ENCODE measurements around the gene DDX23.
A peak's percentile ranks its signal among the peaks of the same experiment; 100 is the strongest.

DDX23 gene

GRCh38 chr12:48793696-48794095 lies 58.3 kb downstream of the DDX23 start:
- TF ChIP-seq CTCF (IDR thresholded peaks at IDR 0.05; ENCODE audit: extremely low read depth, missing control alignments), result no peak
- DNase-seq (ENCODE audit: low spot score), result no peak

GRCh38 chr12:48789858-48790326 lies 62.1 kb downstream of the DDX23 start:
- DNase-seq (ENCODE audit: low spot score), result no peak

GRCh38 chr12:48788854-48789775 lies 62.8 kb downstream of the DDX23 start, which contains the start of gene ADCY6:
Gene ADCY6, minus strand, starts transcription at chr12:48789089. Its CDS starts 5,655 bp downstream, at chr12:48783434.
- DNase-seq (ENCODE audit: low spot score), result peak; percentile 84
- no peak for TF ChIP-seq CTCF (IDR thresholded peaks at IDR 0.05; ENCODE audit: extremely low read depth, missing control alignments)

More at GRCh38 chr12:48789858-48790326, 62.1 kb downstream of the DDX23 start:
- no peak for TF ChIP-seq CTCF (IDR thresholded peaks at IDR 0.05; ENCODE audit: extremely low read depth, missing control alignments)

GRCh38 chr12:48788524-48788853 lies 63.5 kb downstream of the DDX23 start:
- TF ChIP-seq CTCF (IDR thresholded peaks at IDR 0.05; ENCODE audit: extremely low read depth, missing control alignments), result no peak
- DNase-seq (ENCODE audit: low spot score), result no peak

- TF ChIP-seq CTCF (IDR thresholded peaks at IDR 0.05; ENCODE audit: extremely low read depth, missing control alignments), result no peak
- no peak for DNase-seq (ENCODE audit: low spot score)
These were observed 64.0 kb downstream of the DDX23 start for GRCh38 chr12:48787791-48788523.

GRCh38 chr12:48786591-48787544 lies 65.1 kb downstream of the DDX23 start:
- TF ChIP-seq CTCF (IDR thresholded peaks at IDR 0.05; ENCODE audit: extremely low read depth, missing control alignments), result no peak

More at GRCh38 chr12:48786591-48787544, 65.1 kb downstream of the DDX23 start:
- no peak for DNase-seq (ENCODE audit: low spot score)
